ENCODE measurements around the gene ALPK3.

Gene ALPK3

DNA sequence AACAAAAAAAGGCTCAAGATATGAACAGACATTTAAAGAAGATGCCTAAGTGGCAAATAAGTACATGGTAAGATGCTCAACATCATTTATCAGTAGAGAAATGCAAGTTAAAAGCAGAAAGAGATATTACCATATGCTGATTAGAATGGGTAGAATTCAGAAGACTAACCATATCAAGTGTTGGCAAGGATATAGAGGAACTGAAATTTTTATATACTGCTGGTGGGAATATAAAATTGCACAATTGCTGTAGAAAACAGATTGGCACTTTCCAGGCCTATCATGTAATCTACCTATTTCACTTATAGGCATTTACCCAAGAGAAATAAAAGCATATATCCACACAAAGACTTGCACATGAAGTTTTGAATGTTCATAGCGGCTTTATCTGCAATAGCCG lies 84.4 kb downstream of the ALPK3 start:
- no peak for DNase-seq

DNA sequence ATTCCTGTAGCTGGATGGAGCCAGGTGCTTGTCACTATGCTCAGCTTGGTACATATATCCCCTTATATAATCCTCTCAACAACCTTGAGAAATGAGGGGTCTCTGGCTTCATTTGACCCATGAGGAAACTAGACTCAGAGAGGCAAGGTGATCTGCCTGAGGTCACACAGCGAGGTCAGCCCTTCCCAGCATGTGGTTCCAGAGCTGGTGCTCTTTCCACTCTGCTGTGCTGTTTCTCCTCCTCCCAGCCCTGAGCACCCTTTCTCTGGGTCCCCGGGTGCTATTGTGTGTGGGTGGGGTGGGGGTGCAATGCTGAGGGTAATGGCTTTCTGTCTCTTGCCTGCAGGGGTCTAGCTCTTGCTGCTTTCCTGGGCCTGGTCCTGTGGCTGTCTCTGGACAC lies 86.6 kb downstream of the ALPK3 start:
- no peak for DNase-seq

DNA sequence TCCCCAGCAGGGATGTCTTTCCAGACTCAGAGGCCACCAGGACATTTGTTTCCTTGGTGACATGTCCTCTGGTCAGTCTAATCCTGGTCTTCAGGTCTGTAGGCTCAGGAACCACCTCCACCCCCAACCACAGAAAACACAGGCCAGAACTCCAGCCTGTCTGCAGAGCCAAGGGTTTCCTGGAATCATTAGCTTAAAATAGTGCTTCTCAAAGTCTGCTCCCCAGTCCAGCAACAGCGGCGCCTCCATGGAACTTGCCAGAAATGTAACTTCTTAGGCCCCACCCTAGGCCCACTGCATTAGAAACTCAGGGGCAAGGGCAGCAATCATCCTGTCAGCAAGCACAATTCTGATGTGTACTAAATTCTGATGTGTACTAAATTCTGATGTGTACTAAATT lies 87.3 kb downstream of the ALPK3 start:
- DNase-seq, result no peak

DNA sequence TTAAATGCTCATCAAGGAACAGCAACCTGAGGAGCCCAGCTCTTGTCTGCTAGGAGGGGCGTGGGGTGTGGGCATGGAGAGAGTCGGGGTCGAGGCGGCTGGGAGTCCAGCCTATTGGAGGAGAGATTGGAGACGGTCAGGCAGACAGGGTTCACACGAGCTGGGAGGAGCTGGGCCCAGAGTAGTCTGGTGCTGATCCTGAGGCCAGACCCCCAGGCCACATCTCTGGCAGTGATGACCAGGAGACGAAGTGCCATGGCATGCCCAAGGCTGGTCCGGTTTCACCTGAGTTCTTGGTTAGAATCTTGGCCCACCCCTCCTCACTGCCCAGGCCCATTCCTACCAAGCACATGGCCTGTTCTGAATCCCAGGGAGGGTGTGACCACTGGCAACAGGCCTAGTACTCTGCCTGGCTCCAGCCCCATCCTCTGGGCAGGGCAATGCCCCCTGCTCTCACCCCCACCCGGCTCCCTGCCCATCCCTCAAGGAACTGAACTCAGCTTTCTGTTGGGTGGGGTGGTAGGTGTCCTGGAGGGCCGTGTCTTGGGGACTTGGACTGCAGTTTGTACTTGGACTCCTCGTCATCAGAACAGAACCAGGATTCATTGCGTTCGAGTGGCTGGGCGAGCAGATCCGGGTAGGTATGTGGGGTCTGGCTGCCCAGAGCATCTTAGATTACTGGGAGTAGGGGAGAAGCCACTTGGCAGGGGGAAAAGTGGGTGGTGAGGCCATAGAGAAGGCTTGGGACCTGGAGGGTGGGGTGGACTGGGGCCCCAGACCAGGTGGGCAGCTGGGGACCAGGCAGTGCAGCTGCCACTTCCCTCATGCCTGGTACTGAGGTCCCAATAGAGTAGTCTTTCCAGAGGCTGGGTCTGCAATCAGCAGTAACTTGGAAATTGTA lies 88.1 kb downstream of the ALPK3 start:
- no peak for DNase-seq

DNA sequence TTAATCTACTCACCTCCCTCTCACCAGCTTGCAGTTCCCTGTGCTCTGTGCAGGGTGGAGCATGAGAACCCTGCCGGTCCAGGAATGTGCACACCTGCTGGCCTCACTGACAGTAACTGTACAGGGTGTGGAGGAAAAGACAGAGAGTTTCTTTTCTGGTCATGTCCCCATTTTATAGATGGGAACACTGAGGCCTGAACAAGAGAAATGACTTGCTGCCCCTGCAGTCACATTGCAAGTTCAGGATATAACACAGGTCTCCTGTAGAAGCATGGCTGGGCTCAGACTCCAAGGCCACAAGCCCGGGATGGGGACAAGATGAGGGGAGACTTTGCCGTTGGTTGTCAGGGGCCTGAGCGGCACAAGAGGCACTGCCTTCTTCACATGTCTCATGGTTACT lies 90.6 kb downstream of the ALPK3 start:
- no peak for DNase-seq

DNA sequence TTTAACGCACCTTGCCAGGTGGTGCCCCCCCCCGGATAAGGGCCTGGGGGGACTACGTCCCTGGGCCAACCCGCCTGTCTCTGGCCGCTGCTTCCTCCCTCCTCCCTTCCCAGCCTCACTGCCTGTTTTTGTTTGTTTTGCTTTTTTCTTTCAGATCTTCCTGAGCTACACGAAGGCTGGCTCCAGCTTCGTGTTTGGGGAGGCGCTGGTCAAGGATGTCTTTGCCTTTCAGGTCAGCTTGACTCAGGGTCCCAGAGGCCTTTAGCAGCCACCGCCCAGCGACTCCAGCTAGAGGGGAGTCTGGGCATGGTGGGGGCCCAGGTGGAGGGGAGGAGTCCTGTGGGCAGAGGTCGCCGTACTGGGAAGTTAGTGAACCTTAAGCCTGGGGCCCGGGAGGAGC lies 91.4 kb downstream of the ALPK3 start:
- DNase-seq, result no peak

DNA sequence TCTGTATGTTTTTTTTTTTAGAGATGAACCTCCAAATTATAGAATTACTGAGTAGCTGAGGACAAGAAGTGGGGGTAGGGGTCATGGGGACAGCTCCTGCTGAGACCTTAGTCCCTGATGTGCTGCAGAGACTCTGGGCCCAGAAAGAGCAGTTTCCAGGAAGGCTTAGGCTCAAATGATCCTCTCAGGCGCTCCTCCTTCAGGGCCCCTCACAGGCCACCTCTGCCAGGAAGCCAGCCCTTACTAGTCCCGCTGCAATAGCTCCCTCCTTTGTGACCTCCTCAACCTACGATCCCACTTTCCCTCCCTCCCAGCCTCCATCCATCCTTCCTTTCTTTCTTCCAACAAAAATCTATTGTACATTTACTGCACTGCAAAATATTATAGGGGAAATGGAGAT lies 91.9 kb downstream of the ALPK3 start:
- no peak for DNase-seq

DNA sequence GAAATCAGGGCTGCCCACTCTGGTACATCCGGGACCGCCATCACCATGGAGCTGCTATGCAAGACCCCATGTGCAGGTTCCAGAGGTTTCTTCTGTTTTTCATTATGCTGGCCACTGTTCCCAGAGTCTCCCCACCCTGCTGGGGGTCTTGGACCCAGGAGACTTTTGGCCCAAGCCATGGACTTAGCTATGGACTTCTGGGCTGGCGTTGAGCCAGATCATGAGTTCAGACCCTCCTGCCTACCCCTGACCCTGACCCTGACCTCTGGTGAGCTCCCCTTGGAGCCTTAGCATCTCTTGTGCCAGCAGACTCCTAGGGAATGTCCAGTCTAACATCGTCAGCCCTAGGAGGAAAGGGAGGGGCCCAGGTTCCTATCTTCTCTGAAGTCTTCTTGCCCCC lies 92.6 kb downstream of the ALPK3 start:
- no peak for DNase-seq

DNA sequence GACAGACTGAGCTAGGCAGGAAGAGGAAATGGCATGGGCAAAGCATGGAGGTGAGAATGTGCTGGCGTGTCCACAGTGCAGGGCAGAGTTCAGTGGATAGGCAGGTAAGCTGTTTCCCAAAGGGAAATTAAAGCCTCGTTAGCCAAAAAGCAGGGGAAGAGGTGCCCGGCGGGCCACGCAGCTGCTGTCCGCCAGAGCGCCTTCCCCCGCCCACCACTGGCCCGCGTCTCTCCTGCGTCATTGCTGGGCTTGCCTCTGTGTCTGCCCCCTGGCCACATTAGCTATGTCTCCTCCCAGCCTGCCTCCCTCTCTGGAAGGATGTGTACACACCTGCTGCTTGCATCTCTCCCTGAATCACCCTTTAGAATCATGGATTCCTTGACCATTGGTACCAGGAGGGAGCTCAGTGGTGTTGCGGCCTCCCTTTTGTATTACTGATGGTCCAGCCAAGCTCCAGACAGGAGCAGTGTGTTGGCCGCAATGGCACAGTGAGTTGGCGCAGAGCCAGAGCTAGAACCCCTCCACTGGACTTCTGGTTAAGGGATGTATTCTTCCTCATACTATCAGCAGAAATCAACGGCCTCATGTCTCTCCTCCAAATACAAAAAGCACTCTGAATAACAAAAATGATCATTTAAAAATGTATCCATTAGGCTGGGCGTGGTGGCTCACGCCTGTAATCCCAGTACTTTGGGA lies 93.9 kb downstream of the ALPK3 start:
- no peak for DNase-seq

DNA sequence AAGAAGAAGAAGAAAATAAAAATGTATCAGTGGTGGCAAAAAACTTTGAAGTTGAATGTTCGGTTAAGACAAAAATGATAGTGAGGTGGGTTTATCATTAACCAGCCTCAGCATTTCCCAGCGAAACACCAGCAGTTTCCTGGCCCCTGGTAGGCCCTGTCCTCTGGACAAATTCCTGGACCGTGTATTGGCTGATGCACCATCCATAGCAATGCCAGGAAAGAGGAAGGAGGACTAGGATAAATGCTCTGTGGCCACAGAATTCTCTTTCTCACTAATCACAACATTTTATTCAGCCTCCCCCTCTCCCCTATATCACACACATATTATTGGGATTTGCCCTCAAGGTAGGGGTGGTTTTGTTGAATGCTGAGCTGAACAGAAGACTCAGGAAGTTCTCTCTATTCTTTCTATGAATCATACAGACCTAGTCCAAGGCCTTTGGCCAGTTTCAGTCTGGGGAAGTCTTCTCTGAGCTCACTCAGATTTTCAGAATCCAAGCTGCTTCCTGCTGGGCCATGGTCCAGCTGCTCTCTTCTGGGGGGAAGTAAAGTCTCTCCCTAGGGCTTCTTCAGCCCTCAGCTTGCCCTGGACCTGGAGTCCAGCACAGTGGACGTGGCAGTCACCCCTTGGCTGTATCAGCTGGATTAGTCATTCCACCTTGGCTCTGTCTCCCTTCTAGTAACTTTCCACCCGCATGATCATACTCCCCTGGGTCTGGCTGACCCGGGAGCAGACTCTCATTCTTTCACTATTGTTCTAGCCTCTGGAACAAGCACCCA lies 94.9 kb downstream of the ALPK3 start:
- DNase-seq, result no peak

DNA sequence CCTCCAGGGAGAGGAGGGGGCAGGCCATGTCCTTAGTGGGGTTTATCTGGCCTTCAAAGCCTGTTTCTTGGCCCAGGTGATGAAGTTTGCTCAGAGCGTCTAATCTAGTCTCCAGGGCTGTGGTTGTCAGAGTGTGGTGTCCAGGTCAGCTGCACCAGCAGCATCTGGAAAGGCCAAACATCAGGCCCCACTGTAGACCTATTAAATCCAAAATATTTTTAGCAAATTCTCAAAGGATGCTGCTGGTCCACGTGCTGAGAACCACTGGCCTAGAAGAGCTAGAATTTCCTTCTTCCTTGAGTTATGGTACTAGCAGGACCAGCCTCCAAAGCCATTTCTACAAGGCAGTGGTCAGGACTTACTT lies 96.2 kb downstream of the ALPK3 start:
- DNase-seq, result no peak

DNA sequence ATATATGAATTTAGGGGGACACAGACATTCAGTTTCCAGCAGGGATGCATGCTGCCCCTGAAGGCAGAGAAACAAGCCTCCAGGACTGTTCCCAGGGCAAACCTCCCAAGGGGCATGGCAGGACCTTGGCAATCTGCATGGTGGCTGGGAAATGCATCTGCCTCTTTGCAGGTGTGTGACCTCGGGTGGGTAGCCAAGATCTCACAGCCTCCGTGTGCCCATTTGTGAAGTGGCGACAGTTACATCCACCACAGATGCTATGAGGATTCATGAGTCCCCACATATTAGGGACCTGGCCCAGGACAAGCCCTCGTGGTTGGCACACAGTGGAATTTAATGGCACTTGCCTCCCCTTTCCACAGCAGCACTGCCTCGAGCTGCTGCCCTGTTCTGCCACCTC lies 97.2 kb downstream of the ALPK3 start:
- no peak for DNase-seq

DNA sequence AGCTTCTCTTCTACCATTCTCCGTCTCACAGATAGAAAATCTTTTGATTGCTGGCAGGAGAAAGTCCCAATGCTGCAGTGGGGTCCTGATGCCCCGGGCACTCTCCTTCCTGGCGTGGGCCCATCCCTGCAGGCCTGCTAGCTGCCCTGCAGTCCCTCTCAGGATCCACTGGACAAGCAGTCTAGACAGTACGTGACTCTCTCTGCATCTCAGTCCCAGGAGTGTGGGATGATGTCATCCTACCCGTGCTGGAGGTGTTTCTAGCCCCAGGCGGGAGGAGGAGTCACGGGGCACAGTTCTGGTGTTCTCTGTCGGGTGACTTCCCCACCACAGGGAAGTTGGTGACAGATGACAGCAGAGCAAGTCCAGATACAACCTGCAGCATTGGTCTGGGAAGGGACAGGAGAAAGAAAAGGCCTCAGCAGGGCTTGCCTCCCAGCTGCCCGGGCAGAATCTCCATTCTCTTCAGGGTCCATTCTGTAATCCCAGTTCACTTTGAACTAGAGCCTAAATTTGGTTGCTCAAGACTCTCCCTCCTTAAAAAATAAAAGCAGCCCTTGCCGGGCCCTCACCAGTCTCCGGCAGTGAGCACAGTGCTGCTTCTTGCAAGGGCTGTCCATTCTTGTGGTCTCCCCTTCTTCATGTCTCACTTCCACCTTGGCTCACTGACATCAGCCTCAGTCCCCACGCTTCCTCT lies 97.9 kb downstream of the ALPK3 start:
- peak; percentile 74 for DNase-seq

DNA sequence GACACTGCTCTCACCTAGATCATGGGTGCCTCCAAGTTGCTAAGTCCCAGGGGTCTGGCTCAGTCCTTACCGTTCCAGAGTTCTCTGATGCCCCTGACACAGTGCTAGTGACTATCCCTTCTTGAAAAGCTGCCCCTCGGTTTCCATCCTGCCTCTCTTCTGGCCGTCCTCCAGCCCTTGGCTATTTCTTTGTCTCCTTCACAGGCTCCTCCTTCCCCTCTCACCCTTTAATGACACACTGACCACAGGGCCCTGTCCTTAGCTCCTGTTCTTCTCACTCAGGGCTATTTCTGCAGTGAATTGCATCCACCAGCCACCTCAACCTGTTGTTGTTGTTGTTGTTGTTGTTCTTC lies 98.4 kb downstream of the ALPK3 start:
- DNase-seq, result no peak

DNA sequence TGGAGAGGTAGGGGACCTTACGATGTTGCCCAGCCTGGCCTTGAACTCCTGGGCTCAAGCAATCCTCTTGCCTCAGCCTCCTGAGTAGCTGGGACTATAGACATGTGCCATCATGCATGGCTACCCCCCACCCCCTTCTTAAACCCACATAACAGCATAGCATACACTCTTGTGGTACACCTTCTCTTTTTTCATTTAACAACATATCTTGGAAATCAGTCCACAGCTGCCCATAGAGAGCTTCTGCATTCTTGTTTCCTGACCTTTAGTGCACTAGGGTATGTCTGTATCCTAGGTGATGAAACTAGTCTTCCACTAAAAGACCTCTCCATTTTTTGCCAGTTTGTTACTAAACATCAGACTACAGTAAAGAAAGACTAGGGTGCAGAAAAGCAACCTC lies 100.3 kb downstream of the ALPK3 start:
- DNase-seq, result no peak

DNA sequence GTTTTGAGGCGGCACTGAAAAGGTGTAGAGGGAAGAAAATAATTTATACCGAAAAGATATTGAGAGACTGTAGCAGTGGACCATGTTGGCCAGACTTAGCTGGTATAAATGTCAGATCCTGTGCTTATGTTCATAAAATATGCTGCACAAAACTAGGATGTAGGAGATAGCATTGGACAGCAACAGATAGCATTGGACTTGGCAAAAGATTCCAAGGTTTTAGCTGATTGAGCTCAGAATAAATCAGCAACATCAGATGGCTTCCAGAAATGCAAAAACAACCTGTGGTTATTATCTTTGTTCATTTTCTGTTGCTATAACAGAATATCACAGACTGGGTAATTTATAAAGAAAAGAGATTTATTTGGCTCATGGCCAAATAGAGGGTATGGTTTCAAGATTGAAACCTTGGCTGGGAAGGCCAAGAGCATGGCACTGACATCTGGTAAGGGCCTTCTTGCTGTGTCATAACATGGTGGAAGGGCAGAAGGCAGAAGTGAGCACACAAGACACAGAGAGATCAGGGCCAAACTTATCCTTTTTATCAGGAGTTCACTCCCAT lies 102.0 kb downstream of the ALPK3 start:
- no peak for DNase-seq

DNA sequence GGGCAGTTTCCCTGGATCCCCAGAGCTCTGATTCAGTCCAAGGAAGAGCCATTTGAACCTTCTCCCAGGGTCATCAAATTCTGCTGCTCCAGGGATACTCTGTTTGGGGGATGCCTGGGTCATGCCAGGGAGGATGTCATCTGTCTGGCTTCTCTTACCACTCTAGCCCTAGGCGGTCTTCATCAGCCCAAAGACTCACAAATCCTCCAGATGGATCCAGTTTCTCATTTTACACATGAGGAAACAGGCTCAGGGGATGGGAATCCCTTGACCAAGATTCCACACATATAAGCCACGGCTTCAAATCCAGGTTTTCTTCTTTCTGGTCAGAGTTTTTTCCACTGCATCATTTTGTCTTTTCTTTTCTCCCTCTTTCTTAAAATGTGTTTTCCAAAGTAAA lies 104.0 kb downstream of the ALPK3 start:
- no peak for DNase-seq

DNA sequence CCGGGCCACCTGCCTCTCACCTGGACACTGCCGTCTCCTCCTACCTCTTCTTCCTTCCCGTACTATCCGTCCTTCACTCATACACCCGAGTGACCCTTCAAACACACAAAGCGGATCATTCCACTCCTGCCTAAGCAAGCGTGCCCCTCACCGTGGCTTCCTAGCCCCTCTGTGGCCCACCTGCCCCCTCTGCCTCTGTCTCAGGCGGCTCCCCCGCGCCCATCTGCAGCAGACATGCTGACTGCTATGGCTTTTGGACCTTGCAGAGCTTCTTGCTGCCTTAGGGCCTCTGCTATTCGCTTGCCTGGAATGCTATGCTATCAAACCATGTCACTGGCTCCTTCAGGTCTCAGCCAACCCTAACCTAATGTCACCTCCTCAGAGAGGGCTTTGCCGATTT lies 105.4 kb downstream of the ALPK3 start:
- DNase-seq, result no peak

All from activated CD8-positive, alpha-beta memory T cell treated with anti-CD3 and anti-CD28 coated beads, Interleukin-2, amount 50 U/mL, for 48 hours (primary cell).